ENCODE results near the gene WDR48. TPM values are rescaled to one million over a fixed set of nuclear protein-coding genes. Genes with fewer than 3 reads are reported as not detected.

The WDR48 gene
- total and polyA plus RNA-seq, 2 donors, result 25.7 to 66.9 TPM

- no peak overlapping the region for H3K4me3 ChIP-seq (ENCODE audit: low read depth, low read length)
These were observed 75.6 kb downstream of the WDR48 start for GRCh38 chr3:39127269-39127907.

GRCh38 chr3:39127908-39128304, 76.1 kb downstream of the WDR48 start:
- H3K4me1 ChIP-seq (ENCODE audit: insufficient read depth), result no peaks in the 10 kb centered on the region
- no peak for DNase-seq (ENCODE audit: extremely low spot score)
- H3K36me3 ChIP-seq (ENCODE audit: insufficient read depth), result no peaks in the 10 kb centered on the region
- no peak overlapping the region for H3K27ac ChIP-seq (ENCODE audit: low read depth)
- 43% methylated on average over 1 of the region's 1 CpG for WGBS
- H3K4me3 ChIP-seq (ENCODE audit: low read depth, low read length), result no peak overlapping the region

More at GRCh38 chr3:39127269-39127907, 75.6 kb downstream of the WDR48 start:
- no peak for DNase-seq (ENCODE audit: extremely low spot score)
- no peaks in the 10 kb centered on the region for H3K36me3 ChIP-seq (ENCODE audit: insufficient read depth)
- 86% methylated on average over 7 of the region's 7 CpGs for WGBS
- no peaks in the 10 kb centered on the region for H3K4me1 ChIP-seq (ENCODE audit: insufficient read depth)
- H3K27ac ChIP-seq (ENCODE audit: low read depth), result no peak overlapping the region

GRCh38 chr3:39128951-39129350, 77.1 kb downstream of the WDR48 start:
- WGBS, result 97% methylated on average over 7 of the region's 7 CpGs
- no peak for DNase-seq (ENCODE audit: extremely low spot score)

GRCh38 chr3:39130026-39130425, 78.2 kb downstream of the WDR48 start:
- no peak overlapping the region for H3K27ac ChIP-seq (ENCODE audit: low read depth)
- no peaks in the 10 kb centered on the region for H3K4me1 ChIP-seq (ENCODE audit: insufficient read depth)
- no peaks in the 10 kb centered on the region for H3K36me3 ChIP-seq (ENCODE audit: insufficient read depth)
- DNase-seq (ENCODE audit: extremely low spot score), result no peak
- H3K4me3 ChIP-seq (ENCODE audit: low read depth, low read length), result no peak overlapping the region
- WGBS, result 94% methylated on average over 6 of the region's 6 CpGs

More at GRCh38 chr3:39128951-39129350, 77.1 kb downstream of the WDR48 start:
- Histone ChIP-seq H3K27ac (ENCODE audit: low read depth) (no peak overlapping the region), H3K36me3 (ENCODE audit: insufficient read depth) (no peaks in the 10 kb centered on the region), H3K4me1 (ENCODE audit: insufficient read depth) (no peaks in the 10 kb centered on the region), H3K4me3 (ENCODE audit: low read depth, low read length) (no peak overlapping the region)

DNA sequence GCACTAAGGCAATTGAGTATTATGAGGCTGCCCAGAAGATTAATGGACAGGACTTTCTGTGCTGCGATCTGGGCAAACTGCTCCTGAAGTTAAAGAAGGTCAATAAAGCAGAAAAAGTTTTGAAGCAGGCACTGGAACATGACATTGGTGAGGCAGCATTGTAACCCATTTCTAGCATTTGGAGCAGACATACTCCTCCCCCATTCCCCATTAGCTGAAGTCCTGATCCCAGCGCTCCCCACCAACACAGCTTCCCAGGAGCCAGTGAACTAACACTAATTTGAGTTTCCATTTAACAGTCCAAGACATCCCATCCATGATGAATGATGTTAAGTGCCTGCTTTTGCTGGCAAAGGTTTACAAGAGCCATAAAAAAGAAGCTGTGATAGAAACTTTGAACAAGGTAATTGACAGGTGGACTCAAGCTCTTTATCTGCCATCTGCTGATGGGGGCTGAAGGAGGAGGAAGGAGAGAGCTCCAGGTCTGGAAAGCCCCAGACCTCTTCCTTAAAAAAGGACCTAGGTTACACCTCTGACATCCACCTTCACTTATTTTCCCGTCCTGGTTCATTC, 79.0 kb downstream of the WDR48 start:
- no peaks in the 10 kb centered on the region for H3K36me3 ChIP-seq (ENCODE audit: insufficient read depth)
- no peak overlapping the region for H3K4me3 ChIP-seq (ENCODE audit: low read depth, low read length)
- H3K27ac ChIP-seq (ENCODE audit: low read depth), result no peak overlapping the region
- no peak for DNase-seq (ENCODE audit: extremely low spot score)
- H3K4me1 ChIP-seq (ENCODE audit: insufficient read depth), result no peaks in the 10 kb centered on the region
- 72% methylated on average over 3 of the region's 3 CpGs for WGBS

GRCh38 chr3:39132096-39133092, 80.6 kb downstream of the WDR48 start:
- H3K4me1 ChIP-seq (ENCODE audit: insufficient read depth), result no peaks in the 10 kb centered on the region
- H3K36me3 ChIP-seq (ENCODE audit: insufficient read depth), result no peaks in the 10 kb centered on the region
- H3K4me3 ChIP-seq (ENCODE audit: low read depth, low read length), result no peak overlapping the region
- DNase-seq (ENCODE audit: extremely low spot score), result no peak
- no peak overlapping the region for H3K27ac ChIP-seq (ENCODE audit: low read depth)
- WGBS, result 73% methylated on average over 11 of the region's 11 CpGs

GRCh38 chr3:39133093-39133490, 81.3 kb downstream of the WDR48 start:
- no peak overlapping the region for H3K4me3 ChIP-seq (ENCODE audit: low read depth, low read length)
- H3K36me3 ChIP-seq (ENCODE audit: insufficient read depth), result no peaks in the 10 kb centered on the region
- DNase-seq (ENCODE audit: extremely low spot score), result no peak
- H3K27ac ChIP-seq (ENCODE audit: low read depth), result no peak overlapping the region
- WGBS, result 92% methylated on average over 1 of the region's 1 CpG
- H3K4me1 ChIP-seq (ENCODE audit: insufficient read depth), result no peaks in the 10 kb centered on the region

GRCh38 chr3:39133822-39134221, 82.0 kb downstream of the WDR48 start:
- Histone ChIP-seq H3K4me3 (ENCODE audit: low read depth, low read length) (no peak overlapping the region), H3K36me3 (ENCODE audit: insufficient read depth) (no peaks in the 10 kb centered on the region), H3K4me1 (ENCODE audit: insufficient read depth) (no peaks in the 10 kb centered on the region), H3K27ac (ENCODE audit: low read depth) (no peak overlapping the region)
- DNase-seq (ENCODE audit: extremely low spot score), result no peak
- WGBS, result 73% methylated on average over 6 of the region's 6 CpGs

- Histone ChIP-seq H3K27ac (ENCODE audit: low read depth) (no peak overlapping the region), H3K36me3 (ENCODE audit: insufficient read depth) (no peaks in the 10 kb centered on the region), H3K4me3 (ENCODE audit: low read depth, low read length) (no peak overlapping the region), H3K4me1 (ENCODE audit: insufficient read depth) (no peaks in the 10 kb centered on the region)
- DNase-seq (ENCODE audit: extremely low spot score), result no peak
- WGBS, result 90% methylated on average over 7 of the region's 7 CpGs
These were observed 82.5 kb downstream of the WDR48 start for GRCh38 chr3:39134305-39134704.

DNA sequence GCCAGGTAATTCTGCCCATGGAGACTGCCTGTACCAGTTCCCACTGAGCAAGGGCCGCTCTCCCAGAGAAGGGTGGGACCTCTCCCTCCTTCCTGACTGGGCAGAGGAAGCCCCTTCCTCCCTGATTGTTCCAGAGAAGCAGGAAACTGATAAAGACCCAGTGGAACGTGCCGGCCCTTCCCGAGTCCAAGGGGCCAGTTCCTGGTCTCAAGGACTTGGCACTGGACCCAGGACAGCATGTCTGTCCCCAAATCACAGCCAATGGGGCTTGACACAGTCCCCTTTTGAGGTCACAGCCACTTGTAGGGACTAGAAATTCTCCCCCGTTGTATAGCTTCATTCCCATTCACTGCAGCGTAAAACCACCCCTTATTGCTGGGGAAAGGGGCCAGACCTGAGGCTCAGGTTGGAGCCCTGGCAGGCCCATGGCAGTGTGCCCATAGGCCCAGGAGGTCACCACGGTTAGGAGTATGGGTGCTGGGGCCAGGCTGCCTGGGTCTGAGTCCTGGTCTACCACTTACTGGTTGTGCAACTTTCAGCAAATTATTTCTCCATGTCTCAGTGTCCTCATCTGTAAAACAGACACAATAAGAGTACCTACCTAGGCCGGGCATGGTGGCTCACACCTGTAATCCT, 83.5 kb downstream of the WDR48 start:
- Histone ChIP-seq H3K27ac (ENCODE audit: low read depth) (no peak overlapping the region), H3K4me3 (ENCODE audit: low read depth, low read length) (no peak overlapping the region), H3K36me3 (ENCODE audit: insufficient read depth) (no peaks in the 10 kb centered on the region), H3K4me1 (ENCODE audit: insufficient read depth) (no peaks in the 10 kb centered on the region)
- WGBS, result 77% methylated on average over 8 of the region's 8 CpGs
- DNase-seq (ENCODE audit: extremely low spot score), result no peak

GRCh38 chr3:39136533-39137434, 85.0 kb downstream of the WDR48 start:
- Histone ChIP-seq H3K27ac (ENCODE audit: low read depth) (no peak overlapping the region), H3K4me1 (ENCODE audit: insufficient read depth) (no peaks in the 10 kb centered on the region), H3K4me3 (ENCODE audit: low read depth, low read length) (no peak overlapping the region), H3K36me3 (ENCODE audit: insufficient read depth) (no peaks in the 10 kb centered on the region)
- WGBS, result 93% methylated on average over 21 of the region's 21 CpGs
- no peak for DNase-seq (ENCODE audit: extremely low spot score)

GRCh38 chr3:39137435-39137936, 85.7 kb downstream of the WDR48 start:
- H3K4me1 ChIP-seq (ENCODE audit: insufficient read depth), result no peaks in the 10 kb centered on the region
- H3K4me3 ChIP-seq (ENCODE audit: low read depth, low read length), result no peak overlapping the region
- no peak overlapping the region for H3K27ac ChIP-seq (ENCODE audit: low read depth)
- DNase-seq (ENCODE audit: extremely low spot score), result no peak
- WGBS, result 93% methylated on average over 18 of the region's 18 CpGs
- H3K36me3 ChIP-seq (ENCODE audit: insufficient read depth), result no peaks in the 10 kb centered on the region
